ENCODE data around the gene HEPACAM2. TPM values are rescaled to one million over a fixed set of nuclear protein-coding genes. Genes with fewer than 3 reads are reported as not detected.

HEPACAM2 gene
- total and polyA plus RNA-seq, 2 experiments from 2014 or later = 14.0 to 15.7 TPM

DNA sequence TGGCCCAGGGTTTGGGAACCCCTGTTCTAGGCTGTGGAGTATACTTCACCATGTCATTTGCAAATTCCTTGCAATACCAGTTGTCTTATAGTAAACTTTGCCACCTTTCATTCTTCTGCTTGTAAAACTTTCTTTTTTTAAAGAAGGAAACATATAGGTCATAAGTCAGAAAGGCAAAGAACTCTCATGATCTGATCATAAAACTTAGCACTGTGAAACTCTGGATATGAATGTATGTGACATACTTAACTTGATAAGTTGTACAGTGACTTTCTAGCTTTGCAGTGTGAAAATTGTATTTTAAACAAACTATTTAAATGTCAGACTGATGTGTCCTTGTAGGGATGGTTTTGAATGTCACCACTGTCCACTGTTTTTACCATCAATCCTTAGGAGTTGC lies 47.1 kb downstream of the HEPACAM2 start:
- Histone ChIP-seq H3K79me2 (no peaks in the 10 kb centered on the region), H3K9me2 (replicated peaks; ENCODE audit: insufficient read depth) (no peaks in the 10 kb centered on the region), H3K9me3 (ENCODE audit: low read depth) (no peaks in the 10 kb centered on the region), H3K4me1 (ENCODE audit: insufficient read depth) (no peaks in the 10 kb centered on the region), H3K4me3 (no peak overlapping the region), H4K20me1 (ENCODE audit: insufficient read depth, poor library complexity, severe bottlenecking) (no peaks in the 10 kb centered on the region), H3K36me3 (replicated peaks; ENCODE audit: insufficient read depth, low read depth) (no peaks in the 10 kb centered on the region), H3K4me2 (no peak overlapping the region), H2AFZ (no peak overlapping the region), H3K27ac (no peak overlapping the region), H3K27me3 (peaks cover 12% of the 10 kb centered on the region)
- DNase-seq (ENCODE audit: low spot score) = no peak
- TF ChIP-seq EZH2phosphoT487 (IDR thresholded peaks at IDR 0.05; ENCODE audit: low read depth, severe bottlenecking, unreplicated experiment) = no peak
- TF ChIP-seq, protein P1, sequence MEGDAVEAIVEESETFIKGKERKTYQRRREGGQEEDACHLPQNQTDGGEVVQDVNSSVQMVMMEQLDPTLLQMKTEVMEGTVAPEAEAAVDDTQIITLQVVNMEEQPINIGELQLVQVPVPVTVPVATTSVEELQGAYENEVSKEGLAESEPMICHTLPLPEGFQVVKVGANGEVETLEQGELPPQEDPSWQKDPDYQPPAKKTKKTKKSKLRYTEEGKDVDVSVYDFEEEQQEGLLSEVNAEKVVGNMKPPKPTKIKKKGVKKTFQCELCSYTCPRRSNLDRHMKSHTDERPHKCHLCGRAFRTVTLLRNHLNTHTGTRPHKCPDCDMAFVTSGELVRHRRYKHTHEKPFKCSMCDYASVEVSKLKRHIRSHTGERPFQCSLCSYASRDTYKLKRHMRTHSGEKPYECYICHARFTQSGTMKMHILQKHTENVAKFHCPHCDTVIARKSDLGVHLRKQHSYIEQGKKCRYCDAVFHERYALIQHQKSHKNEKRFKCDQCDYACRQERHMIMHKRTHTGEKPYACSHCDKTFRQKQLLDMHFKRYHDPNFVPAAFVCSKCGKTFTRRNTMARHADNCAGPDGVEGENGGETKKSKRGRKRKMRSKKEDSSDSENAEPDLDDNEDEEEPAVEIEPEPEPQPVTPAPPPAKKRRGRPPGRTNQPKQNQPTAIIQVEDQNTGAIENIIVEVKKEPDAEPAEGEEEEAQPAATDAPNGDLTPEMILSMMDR (IDR thresholded peaks at IDR 0.05; ENCODE audit: poor library complexity) = no peak
- no peak for TF ChIP-seq EZH2 (IDR thresholded peaks at IDR 0.05; ENCODE audit: borderline replicate concordance)

DNA sequence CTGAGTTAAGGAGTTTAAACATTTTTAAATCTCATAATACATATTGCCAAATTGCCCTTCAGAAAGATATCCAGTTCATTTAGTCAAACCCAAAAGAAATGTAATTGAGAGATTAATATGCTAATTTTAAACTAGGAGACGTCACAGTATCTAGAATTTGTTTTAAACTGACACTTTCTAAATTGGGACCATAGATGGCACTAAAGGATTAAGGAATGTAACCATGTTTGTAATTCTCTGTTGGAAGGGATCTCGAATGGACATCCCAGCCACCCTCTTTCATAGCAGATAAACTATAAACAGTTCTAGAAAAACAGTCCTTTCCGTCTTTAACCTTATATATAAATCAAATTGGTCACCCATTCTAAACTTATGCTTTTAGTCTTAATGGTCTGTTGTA lies 48.1 kb downstream of the HEPACAM2 start:
- no peaks in the 10 kb centered on the region for H3K36me3 ChIP-seq (replicated peaks; ENCODE audit: insufficient read depth, low read depth)
- no peaks in the 10 kb centered on the region for H3K9me3 ChIP-seq (ENCODE audit: low read depth)
- no peaks in the 10 kb centered on the region for H3K4me1 ChIP-seq (ENCODE audit: insufficient read depth)
- no peak overlapping the region for H2AFZ ChIP-seq
- H4K20me1 ChIP-seq (ENCODE audit: insufficient read depth, poor library complexity, severe bottlenecking) = no peaks in the 10 kb centered on the region
- no peak overlapping the region for H3K27ac ChIP-seq
- no peak for DNase-seq (ENCODE audit: low spot score)
- H3K9me2 ChIP-seq (replicated peaks; ENCODE audit: insufficient read depth) = no peaks in the 10 kb centered on the region
- no peak overlapping the region for H3K4me2 ChIP-seq
- H3K79me2 ChIP-seq = no peaks in the 10 kb centered on the region
- TF ChIP-seq, protein P1 (IDR thresholded peaks at IDR 0.05; ENCODE audit: poor library complexity) = peak; percentile 37
- TF ChIP-seq EZH2phosphoT487 (IDR thresholded peaks at IDR 0.05; ENCODE audit: low read depth, severe bottlenecking, unreplicated experiment) = no peak
- H3K4me3 ChIP-seq = no peak overlapping the region
- 25% methylated on average over 3 of the region's 3 CpGs for WGBS (ENCODE audit: low lambda C conversion rate, missing lambda C conversion rate)
- H3K27me3 ChIP-seq = peaks cover 5% of the 10 kb centered on the region

DNA sequence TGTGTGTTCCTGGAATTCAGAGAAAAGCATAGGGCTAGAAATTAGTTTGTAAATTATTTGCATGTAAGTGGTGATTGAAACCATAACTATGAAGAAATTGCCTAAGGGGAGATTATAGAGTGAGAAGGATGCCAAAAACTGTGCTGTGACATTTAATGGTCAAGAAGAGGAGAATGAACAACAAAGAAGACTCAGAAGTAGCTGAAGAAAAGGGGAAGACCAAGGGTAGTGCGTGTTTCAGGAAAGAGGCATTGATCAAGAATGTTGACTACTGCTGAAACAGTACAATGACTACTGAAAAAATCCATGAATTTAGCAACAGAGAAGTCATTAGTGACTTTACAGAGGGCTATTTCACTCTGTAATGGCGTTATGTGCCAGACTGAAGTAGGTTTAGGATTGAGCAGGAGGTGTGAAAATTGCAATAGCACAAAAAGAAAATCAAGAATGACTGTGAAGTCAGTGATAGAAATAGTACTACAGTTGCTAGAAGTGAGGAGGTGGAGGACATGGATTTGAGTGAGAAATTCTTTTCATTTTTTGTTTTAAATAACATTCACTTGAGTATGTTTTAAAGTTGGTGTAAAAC lies 49.2 kb downstream of the HEPACAM2 start:
- Histone ChIP-seq H3K9me3 (ENCODE audit: low read depth) (no peaks in the 10 kb centered on the region), H3K9me2 (replicated peaks; ENCODE audit: insufficient read depth) (no peaks in the 10 kb centered on the region), H3K4me1 (ENCODE audit: insufficient read depth) (no peaks in the 10 kb centered on the region), H3K27ac (no peak overlapping the region), H3K27me3 (peaks cover 2% of the 10 kb centered on the region), H4K20me1 (ENCODE audit: insufficient read depth, poor library complexity, severe bottlenecking) (no peaks in the 10 kb centered on the region), H3K79me2 (no peaks in the 10 kb centered on the region), H3K4me2 (no peak overlapping the region), H3K36me3 (replicated peaks; ENCODE audit: insufficient read depth, low read depth) (no peaks in the 10 kb centered on the region), H2AFZ (no peak overlapping the region), H3K4me3 (no peak overlapping the region)
- WGBS (ENCODE audit: low lambda C conversion rate, missing lambda C conversion rate) = 66% methylated on average over 2 of the region's 2 CpGs
- TF ChIP-seq EZH2phosphoT487 (IDR thresholded peaks at IDR 0.05; ENCODE audit: low read depth, severe bottlenecking, unreplicated experiment) (no peak), EZH2 (IDR thresholded peaks at IDR 0.05; ENCODE audit: borderline replicate concordance) (no peak)
- TF ChIP-seq, protein P1 (IDR thresholded peaks at IDR 0.05; ENCODE audit: poor library complexity) = no peak
- DNase-seq (ENCODE audit: low spot score) = no peak

DNA sequence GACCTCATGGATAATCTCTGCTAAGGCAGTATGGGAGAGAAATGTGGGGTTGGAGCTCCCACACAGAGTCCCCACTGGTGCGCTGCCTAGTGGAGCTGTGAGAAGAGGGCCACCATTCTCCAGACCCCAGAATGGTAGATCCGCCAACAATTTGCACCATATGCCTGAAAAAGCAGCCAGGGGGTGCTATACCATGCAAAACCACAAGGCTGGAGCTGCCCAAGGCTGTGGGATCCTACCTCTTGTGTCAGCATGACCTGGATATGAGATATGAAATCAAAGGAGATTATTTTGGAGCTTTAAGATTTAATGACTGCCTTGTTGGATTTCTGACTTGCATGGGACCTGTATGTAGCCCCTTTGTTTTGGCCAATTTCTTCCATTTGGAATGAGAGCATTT lies 51.0 kb downstream of the HEPACAM2 start:
- H2AFZ ChIP-seq = no peak overlapping the region

More for the DNA sequence above, 51.0 kb downstream of the HEPACAM2 start:
- DNase-seq (ENCODE audit: low spot score) = no peak
- TF ChIP-seq EZH2 (IDR thresholded peaks at IDR 0.05; ENCODE audit: borderline replicate concordance) = no peak
- Histone ChIP-seq H3K4me3 (no peak overlapping the region), H3K9me2 (replicated peaks; ENCODE audit: insufficient read depth) (no peaks in the 10 kb centered on the region), H4K20me1 (ENCODE audit: insufficient read depth, poor library complexity, severe bottlenecking) (no peaks in the 10 kb centered on the region), H3K79me2 (no peaks in the 10 kb centered on the region), H3K36me3 (replicated peaks; ENCODE audit: insufficient read depth, low read depth) (no peaks in the 10 kb centered on the region), H3K9me3 (ENCODE audit: low read depth) (no peaks in the 10 kb centered on the region), H3K4me1 (ENCODE audit: insufficient read depth) (no peaks in the 10 kb centered on the region), H3K4me2 (no peak overlapping the region), H3K27me3 (no peaks in the 10 kb centered on the region), H3K27ac (no peak overlapping the region)
- 95% methylated on average over 2 of the region's 2 CpGs for WGBS (ENCODE audit: low lambda C conversion rate, missing lambda C conversion rate)

Data from hepatocyte (in vitro differentiated cells).